Stimulated activated naive CD4-positive, alpha-beta T cell treated with Interleukin-2 at 50 U/mL for 16 hours (primary cell): Measurements from ENCODE around the gene ARHGEF1.
"Not testable (repeated sequence)": the region's sequence is repeated elsewhere in the genome, so short reads cannot be mapped to it uniquely, and the experiment has no call there.

Experiments used
- DNase-seq: peaks from one replicate; lab custom pipeline; 2025; lab: John Stamatoyannopoulos, UW

ARHGEF1 gene

GRCh38 chr19:41905273-41906002 lies 22.5 kb downstream of the ARHGEF1 start:
- no peak for DNase-seq

- DNase-seq = no peak
Measured at GRCh38 chr19:41906271-41906670, 23.3 kb downstream of the ARHGEF1 start.

- no peak for DNase-seq
Measured at GRCh38 chr19:41906916-41907680, 24.1 kb downstream of the ARHGEF1 start.

DNA sequence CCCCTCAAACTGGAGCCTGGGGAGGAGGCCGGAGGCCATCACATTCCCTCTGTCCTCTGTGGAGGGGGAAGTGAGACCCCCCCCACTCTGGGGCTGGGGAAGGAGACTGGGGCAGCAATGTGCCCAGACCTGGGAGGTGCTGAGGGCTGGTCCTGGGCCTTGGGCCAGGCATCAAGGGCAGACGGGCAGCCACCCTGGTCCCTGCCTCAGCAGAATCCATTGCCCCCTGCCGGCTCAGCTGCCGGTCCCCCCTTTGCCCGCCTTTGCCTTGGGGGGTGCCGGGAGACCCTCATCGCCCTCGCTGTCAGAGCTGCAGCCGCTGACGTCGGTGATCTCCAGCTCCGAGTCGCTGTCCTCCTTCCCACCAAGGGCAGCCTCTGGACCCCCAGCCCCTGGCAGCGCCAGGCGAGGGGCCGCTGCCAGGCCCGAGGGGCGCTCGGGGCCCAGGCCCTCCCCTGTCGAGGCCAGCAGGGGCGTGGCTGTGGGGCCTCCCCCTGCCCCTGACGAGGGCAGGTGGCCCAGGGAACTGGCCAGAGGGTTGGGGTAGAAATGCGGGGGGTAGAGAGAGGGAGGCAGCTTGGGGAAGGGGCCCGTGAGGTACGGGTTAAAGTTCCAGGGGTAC lies 25.1 kb downstream of the ARHGEF1 start:
- no peak for DNase-seq

- no peak for DNase-seq
Measured at GRCh38 chr19:41908724-41909464, 25.9 kb downstream of the ARHGEF1 start.

- no peak for DNase-seq
Measured at GRCh38 chr19:41909706-41910105, 26.7 kb downstream of the ARHGEF1 start.

DNA sequence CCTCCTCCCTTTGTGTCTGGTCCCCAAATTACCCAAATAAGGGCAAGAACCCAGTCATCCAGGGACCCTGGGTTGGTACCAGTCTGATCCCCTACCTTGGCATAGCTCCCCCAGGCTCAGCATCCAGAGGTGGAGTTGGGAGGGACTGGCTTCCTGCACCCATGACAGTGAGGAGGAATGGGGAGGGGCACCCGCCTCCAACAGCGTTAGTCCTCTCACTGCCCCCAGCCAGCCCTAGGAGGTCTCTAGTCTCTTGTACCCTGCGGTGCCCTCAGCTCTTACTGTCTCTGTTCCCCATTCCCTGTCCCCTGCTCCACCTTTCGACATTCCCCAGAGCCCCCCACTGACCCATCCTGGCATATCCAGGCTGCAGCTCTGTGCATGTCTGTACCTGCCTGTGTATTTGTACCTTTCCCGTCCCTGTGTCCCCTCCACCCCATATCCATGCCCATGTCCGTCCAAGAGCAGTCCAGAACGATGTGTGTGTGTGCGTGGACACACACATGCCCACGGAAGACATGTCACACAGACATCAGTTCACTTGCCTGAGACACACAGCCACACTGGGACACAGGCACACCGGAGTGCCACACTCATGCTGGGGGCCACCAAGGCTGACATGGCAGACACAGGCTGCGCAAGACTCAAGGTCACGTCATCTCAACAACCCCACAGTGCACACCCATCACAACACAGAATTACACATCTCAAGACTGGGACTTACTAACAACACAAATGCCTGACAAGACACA lies 27.4 kb downstream of the ARHGEF1 start:
- DNase-seq = no peak

- DNase-seq = no peak
Measured at GRCh38 chr19:41910992-41911888, 28.3 kb downstream of the ARHGEF1 start.

DNA sequence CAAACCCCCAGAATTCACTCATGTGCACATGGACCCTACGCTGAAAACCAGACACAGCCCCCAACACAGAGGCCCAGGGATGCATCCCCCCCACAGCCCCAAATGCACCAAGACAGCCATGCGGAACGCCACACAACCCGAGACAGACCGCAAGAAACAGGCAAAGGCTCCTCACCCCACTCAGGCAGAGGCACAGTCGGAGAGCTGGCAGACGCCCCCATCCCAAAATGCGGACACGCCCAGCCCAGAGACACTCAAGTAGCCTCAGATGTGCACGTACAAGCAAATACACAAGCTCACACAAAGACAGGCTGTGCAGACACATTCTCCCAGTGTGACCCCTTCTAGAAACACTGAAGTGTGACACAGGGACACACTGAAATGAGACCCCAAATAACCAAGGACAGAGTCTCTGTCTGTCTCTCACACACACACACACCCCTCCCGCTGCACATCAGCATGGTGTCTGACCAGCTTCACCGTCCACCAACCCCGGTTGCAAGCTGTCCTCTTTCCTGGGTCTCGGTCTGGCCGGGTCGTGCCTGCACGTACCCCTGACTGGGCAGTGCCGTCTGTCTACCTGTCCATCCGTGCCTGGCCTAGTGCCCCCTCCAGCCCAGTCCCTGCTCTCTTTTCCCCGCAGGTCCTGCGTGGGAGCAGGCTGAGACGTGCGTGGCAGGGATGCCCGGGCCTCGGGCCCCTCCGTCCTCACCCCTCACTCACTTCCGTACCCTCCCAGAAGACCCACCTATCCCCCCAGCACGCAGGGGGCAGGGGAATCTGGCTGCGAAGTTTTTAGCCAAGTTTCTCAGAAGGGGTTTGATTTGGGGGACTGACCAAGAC lies 29.1 kb downstream of the ARHGEF1 start:
- DNase-seq = no peak

GRCh38 chr19:41912899-41913537 lies 30.0 kb downstream of the ARHGEF1 start:
- no peak for DNase-seq

DNA sequence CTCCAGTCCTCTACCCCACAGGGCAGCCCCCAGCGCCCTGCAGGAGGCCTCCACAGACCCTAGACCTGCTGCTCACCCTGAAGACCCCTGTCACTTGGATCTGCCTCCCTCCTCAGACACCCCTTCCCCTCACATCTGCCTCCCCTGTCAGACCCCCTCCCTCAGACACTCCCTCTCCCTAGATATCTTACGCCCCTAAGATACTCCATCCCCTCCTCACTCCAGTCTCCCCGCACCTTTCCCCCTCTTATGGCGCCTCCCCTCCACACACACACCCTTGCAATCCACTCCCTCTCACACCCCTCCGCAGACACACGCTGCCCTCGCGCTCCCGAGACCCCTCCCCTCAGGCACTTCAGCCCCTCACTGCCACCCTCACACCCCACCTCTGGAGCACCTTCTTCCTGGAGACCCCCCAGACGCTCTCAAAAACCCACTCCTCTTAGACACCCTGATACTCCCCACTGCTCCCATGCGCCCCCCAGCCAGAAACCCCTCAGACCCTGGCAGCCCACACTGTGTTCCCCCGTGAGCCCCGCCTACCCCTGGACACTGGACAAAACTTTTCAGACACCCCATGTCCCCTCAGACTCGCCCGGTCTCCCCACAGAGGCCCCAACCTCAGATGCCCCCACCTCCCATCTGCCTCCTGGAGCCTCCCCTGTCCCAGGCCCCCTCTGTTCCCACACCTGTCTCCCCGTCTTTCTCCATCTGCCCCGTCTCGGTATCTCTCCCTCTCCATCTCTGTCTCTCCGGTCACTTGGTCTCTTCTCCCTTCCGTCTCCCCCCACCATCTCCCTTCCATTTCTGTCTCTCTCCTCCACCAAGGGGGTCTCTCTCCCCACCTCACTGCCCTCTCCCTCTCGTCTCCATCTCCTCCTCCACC lies 30.8 kb downstream of the ARHGEF1 start:
- no peak for DNase-seq

DNA sequence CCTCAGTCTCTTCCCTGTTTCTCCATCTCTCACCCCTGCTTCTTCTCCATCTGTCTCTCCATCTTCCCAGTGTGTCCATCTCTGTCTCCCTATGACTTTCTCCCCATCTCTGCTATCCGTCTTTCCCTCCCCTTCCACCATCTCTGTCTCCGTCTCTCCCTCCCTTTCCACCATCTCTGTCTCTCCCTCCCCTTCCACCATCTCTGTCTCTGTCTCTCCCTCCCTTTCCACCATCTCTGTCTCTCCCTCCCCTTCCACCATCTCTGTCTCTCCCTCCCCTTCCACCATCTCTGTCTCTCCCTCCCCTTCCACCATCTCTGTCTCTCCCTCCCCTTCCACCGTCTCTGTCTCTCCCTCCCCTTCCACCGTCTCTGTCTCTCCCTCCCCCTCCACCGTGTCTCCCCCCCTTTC lies 31.4 kb downstream of the ARHGEF1 start:
- DNase-seq = not testable (repeated sequence)

- no peak for DNase-seq
Measured at GRCh38 chr19:41915021-41915775, 32.2 kb downstream of the ARHGEF1 start.

DNA sequence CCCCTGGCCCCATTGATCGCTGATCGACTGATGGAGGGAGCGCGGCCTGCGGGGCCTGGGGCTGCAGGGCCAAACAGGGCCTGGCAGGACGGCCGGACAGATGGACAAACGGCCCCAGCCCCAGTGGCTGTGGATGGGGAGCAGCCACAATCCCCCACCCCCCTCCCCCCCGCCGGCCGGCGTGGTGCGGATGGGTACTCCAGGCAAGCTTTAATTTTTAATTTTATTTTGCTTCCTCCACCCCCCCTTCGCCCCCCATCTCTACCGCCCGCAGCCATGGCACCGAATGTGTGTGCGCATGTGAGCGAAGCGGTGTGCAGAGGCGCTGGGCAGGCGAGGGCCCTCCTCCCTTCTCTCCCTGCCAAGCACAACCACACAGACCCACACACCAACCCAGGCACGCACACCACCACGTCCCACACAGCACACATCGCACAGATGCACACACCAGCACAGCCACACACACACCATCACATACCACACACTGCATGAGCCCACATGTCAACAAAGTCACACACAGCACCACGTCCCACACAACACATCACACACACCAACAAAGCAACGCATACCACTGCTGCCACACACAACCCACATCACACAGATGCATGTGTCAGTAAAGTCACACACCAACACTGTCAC lies 32.9 kb downstream of the ARHGEF1 start:
- DNase-seq = no peak

GRCh38 chr19:41917676-41918075 lies 34.7 kb downstream of the ARHGEF1 start:
- no peak for DNase-seq

GRCh38 chr19:41918095-41918494 lies 35.1 kb downstream of the ARHGEF1 start:
- DNase-seq = no peak
